Osteocyte (in vitro differentiated cells): ENCODE results near the gene ZNF493. TPM values are rescaled to one million over a fixed set of nuclear protein-coding genes. Genes with fewer than 3 reads are reported as not detected.
A peak's percentile ranks its signal among the peaks of the same experiment; 100 is the strongest.

Source experiments
- DNase-seq: peaks from one replicate; pipeline ENCODE4 v3.0.0; 2021; ENCODE audit warnings: mixed read lengths; ENCODE audit not compliant: unreplicated experiment; ENCODE audit errors: extremely low spot score
- H3K27ac Mint-ChIP-seq: one replicate; pipeline ENCODE4 v1.8.0; 2021; ENCODE audit warnings: mild to moderate bottlenecking, mixed read lengths; ENCODE audit not compliant: unreplicated experiment
- H3K27me3 Mint-ChIP-seq: one replicate; pipeline ENCODE4 v1.8.0; 2021; ENCODE audit warnings: mixed read lengths; ENCODE audit not compliant: unreplicated experiment
- H3K36me3 Mint-ChIP-seq: one replicate; pipeline ENCODE4 v1.8.0; 2021; ENCODE audit warnings: mixed read lengths; ENCODE audit not compliant: unreplicated experiment
- H3K4me1 Mint-ChIP-seq: one replicate; pipeline ENCODE4 v1.8.0; 2021; ENCODE audit warnings: mixed read lengths; ENCODE audit not compliant: unreplicated experiment
- H3K4me3 Mint-ChIP-seq: one replicate; pipeline ENCODE4 v1.8.0; 2021; ENCODE audit warnings: mild to moderate bottlenecking, moderate library complexity, mixed read lengths; ENCODE audit not compliant: unreplicated experiment
- H3K9me3 Mint-ChIP-seq: one replicate; pipeline ENCODE4 v1.8.0; 2021; ENCODE audit warnings: mixed read lengths; ENCODE audit not compliant: unreplicated experiment
- total RNA-seq: library from RNA; stranded (reverse); gene quantifications from 2 replicates; pipeline ENCODE4 v1.2.1, GENCODE V29; 2021
- TF ChIP-seq, protein P1 (sequence below): fragments of 200-600 bp; sonication (generic); IDR thresholded peaks from 2 replicates; pipeline ENCODE4 v1.5.0; 2021; ENCODE audit warnings: antibody characterized with exemption, mild to moderate bottlenecking, moderate library complexity

The ZNF493 gene
- total RNA-seq, 1 donor from 2014 or later, result 21.0 TPM

DNA sequence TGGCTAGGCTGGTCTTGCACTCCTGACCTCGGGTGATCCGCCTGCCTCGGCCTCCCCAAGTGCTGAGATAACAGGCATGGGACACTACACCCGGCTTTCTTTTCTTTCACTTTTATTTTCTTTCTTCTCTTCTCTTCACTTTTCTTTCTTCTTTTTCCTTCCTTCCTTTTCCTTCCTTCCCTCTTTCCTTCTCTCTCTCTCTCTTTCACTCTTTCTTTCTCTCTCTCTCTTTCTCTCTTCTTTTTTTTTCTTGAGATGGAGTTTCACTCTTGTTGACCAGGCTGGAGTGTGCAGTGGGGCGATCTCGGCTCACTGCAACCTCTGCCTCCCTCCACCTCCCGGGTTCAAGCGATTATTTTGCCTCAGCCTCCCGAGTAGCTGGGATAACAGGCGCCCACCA, 812 bp upstream of the ZNF493 start:
- peaks cover 25% of the 10 kb centered on the region for H3K36me3 Mint-ChIP-seq
- no peak for DNase-seq
- peaks cover 28% of the 10 kb centered on the region for H3K9me3 Mint-ChIP-seq
- TF ChIP-seq, protein P1, sequence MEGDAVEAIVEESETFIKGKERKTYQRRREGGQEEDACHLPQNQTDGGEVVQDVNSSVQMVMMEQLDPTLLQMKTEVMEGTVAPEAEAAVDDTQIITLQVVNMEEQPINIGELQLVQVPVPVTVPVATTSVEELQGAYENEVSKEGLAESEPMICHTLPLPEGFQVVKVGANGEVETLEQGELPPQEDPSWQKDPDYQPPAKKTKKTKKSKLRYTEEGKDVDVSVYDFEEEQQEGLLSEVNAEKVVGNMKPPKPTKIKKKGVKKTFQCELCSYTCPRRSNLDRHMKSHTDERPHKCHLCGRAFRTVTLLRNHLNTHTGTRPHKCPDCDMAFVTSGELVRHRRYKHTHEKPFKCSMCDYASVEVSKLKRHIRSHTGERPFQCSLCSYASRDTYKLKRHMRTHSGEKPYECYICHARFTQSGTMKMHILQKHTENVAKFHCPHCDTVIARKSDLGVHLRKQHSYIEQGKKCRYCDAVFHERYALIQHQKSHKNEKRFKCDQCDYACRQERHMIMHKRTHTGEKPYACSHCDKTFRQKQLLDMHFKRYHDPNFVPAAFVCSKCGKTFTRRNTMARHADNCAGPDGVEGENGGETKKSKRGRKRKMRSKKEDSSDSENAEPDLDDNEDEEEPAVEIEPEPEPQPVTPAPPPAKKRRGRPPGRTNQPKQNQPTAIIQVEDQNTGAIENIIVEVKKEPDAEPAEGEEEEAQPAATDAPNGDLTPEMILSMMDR, result no peak
- H3K4me3 Mint-ChIP-seq, result no peak overlapping the region
- H3K27me3 Mint-ChIP-seq, result no peaks in the 10 kb centered on the region
- H3K4me1 Mint-ChIP-seq, result peaks cover 26% of the 10 kb centered on the region
- no peak overlapping the region for H3K27ac Mint-ChIP-seq

DNA sequence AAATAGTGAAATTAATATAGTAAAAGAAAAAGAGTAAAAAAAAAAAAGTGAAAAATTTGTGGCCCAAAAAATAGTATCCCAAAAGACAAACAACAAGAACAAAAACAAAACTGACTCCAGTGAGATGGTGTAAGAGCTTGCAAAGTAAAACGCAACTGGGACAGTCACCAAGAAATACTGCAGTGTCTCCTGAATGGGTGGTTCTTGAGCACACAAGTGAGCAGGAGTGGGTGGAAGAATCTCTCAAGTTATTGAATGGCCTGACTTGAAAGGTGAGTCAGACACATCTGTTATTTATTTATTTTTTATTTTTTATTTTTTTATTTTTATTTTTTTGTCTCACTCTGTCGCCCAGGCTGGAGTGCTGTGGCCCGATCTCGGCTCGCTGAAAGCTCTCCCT, 1.9 kb downstream of the ZNF493 start:
- Mint-ChIP-seq H3K4me3 (peak overlapping the region; percentile 56), H3K9me3 (peaks cover 21% of the 10 kb centered on the region), H3K27me3 (no peaks in the 10 kb centered on the region), H3K4me1 (peaks cover 26% of the 10 kb centered on the region), H3K36me3 (peaks cover 45% of the 10 kb centered on the region), H3K27ac (no peak overlapping the region)
- TF ChIP-seq, protein P1, result no peak
- DNase-seq, result no peak

DNA sequence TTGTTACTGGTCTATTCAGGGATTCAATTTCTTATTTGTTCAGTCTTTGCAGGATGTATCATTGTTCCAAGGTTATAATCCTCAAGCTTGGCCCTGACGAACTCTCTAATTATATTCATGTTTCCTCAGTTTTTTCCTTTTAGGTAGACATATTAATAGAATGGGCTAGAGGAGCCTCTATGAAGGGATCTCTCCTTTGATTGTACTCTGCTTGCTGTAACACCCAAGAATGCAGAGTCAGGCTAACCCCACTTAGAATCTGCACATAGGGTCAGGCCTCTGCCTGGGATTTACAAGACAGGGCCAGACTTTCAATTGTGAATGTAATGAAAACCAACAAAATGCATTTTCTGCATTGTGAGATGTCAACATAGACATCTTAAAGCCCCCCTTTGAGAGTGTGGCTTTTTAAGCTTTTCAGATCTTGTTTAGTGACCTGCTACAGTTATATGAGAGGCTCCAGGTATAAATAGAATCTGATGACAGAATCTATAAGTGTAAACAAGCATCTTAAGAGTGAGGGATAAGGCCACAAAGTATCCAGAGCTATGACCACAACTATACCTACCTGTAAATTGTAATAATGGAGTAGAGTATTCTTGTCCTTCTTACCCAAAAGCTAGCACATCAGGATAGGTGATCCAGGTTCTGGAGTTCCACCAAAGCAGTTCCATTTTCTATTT, 5.5 kb downstream of the ZNF493 start:
- Mint-ChIP-seq H3K9me3 (peaks cover 29% of the 10 kb centered on the region), H3K27me3 (no peaks in the 10 kb centered on the region), H3K27ac (no peak overlapping the region), H3K4me3 (no peak overlapping the region), H3K4me1 (peaks cover 25% of the 10 kb centered on the region), H3K36me3 (peaks cover 66% of the 10 kb centered on the region)
- no peak for DNase-seq
- TF ChIP-seq, protein P1, result no peak

DNA sequence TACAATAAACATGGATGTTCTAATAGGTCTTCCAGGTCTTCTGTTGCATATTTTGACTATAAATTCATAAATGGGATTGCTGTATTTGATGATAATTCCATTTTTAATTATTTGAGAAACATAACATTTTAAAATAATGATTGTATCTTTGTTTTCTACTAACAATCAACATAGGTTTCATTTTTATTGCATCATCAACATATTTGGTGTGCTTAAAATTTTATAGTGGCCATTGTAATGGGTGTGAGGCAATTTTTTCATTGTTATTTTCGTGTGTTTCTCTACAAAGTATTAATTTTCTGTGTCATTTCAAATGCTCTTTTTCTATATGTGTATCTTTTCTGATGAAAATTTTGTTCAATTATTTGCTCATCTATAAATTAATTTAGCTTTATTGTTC, 13.2 kb downstream of the ZNF493 start:
- Mint-ChIP-seq H3K36me3 (peaks cover 87% of the 10 kb centered on the region), H3K27ac (no peak overlapping the region), H3K9me3 (peaks cover 47% of the 10 kb centered on the region), H3K27me3 (no peaks in the 10 kb centered on the region), H3K4me1 (no peaks in the 10 kb centered on the region), H3K4me3 (no peak overlapping the region)
- TF ChIP-seq, protein P1, result no peak
- no peak for DNase-seq

DNA sequence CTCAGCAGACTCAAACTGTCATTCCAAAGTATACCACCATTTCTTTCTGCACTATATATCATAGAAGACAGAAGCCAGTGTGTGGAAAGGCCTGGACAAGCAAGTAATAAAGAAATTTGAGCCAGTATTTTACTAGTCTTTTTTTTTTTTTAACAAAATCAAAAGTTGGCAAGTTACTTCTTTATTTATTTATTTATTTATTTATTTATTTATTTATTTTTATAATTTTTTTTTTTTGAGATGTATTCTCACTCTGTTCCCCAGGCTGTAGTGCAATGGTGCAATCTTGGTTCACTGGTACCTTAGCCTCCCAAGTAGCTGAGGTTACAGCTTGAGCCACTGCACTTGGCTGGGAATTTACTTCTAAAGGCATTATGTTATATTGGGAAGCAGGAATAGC, 25.3 kb downstream of the ZNF493 start:
- H3K27me3 Mint-ChIP-seq, result no peaks in the 10 kb centered on the region
- H3K27ac Mint-ChIP-seq, result no peak overlapping the region
- no peaks in the 10 kb centered on the region for H3K4me1 Mint-ChIP-seq
- TF ChIP-seq, protein P1, result no peak
- no peak overlapping the region for H3K4me3 Mint-ChIP-seq
- no peak for DNase-seq
- peaks cover 48% of the 10 kb centered on the region for H3K36me3 Mint-ChIP-seq
- H3K9me3 Mint-ChIP-seq, result peaks cover 72% of the 10 kb centered on the region
